HEK293 (cell line): ENCODE results near the gene NPW.

Experiments used
- GLI4 ChIP-seq: fragments of 450-650 bp; formaldehyde crosslinking; IDR thresholded peaks from 2 replicates; pipeline ENCODE4 v1.5.1; 2016; ENCODE audit warnings: missing biosample characterization, missing genetic modification characterization
- KLF10 ChIP-seq: fragments of 450-650 bp; IDR thresholded peaks from 2 replicates; pipeline ENCODE4 v1.5.1; 2018; ENCODE audit warnings: missing biosample characterization, mild to moderate bottlenecking, missing genetic modification characterization
- KLF16 ChIP-seq: fragments of 450-650 bp; formaldehyde crosslinking; IDR thresholded peaks from 2 replicates; pipeline ENCODE4 v1.5.1; 2017; ENCODE audit warnings: missing biosample characterization, missing genetic modification characterization
- KLF7 ChIP-seq: fragments of 450-650 bp; formaldehyde crosslinking; IDR thresholded peaks from 2 replicates; pipeline ENCODE4 v1.5.1; 2016; ENCODE audit warnings: missing biosample characterization, missing genetic modification characterization, borderline replicate concordance
- MYNN ChIP-seq: fragments of 450-650 bp; formaldehyde crosslinking; IDR thresholded peaks from 2 replicates; pipeline ENCODE4 v1.5.1; 2016; ENCODE audit warnings: missing biosample characterization, missing genetic modification characterization, borderline replicate concordance
- OVOL3 ChIP-seq: fragments of 450-650 bp; formaldehyde crosslinking; IDR thresholded peaks from 2 replicates; pipeline ENCODE4 v1.5.1; 2016; ENCODE audit warnings: missing biosample characterization, missing genetic modification characterization
- SP7 ChIP-seq: fragments of 450-650 bp; formaldehyde crosslinking; IDR thresholded peaks from 2 replicates; pipeline ENCODE4 v1.5.1; 2016; ENCODE audit warnings: missing biosample characterization, missing genetic modification characterization
- ZBTB8A ChIP-seq: fragments of 450-650 bp; formaldehyde crosslinking; IDR thresholded peaks from 2 replicates; pipeline ENCODE4 v1.5.1; 2016; ENCODE audit warnings: missing biosample characterization, missing genetic modification characterization
- ZFP37 ChIP-seq: fragments of 450-650 bp; formaldehyde crosslinking; IDR thresholded peaks from 2 replicates; pipeline ENCODE4 v1.5.1; 2016; ENCODE audit warnings: missing biosample characterization, missing genetic modification characterization
- ZFP41 ChIP-seq: fragments of 450-650 bp; formaldehyde crosslinking; IDR thresholded peaks from 2 replicates; pipeline ENCODE4 v1.5.1; 2016; ENCODE audit warnings: missing biosample characterization, missing genetic modification characterization, borderline replicate concordance
- ZNF114 ChIP-seq: fragments of 450-650 bp; formaldehyde crosslinking; IDR thresholded peaks from 2 replicates; pipeline ENCODE4 v1.5.0; 2017; ENCODE audit warnings: missing biosample characterization, missing genetic modification characterization
- ZNF146 ChIP-seq: fragments of 450-650 bp; formaldehyde crosslinking; IDR thresholded peaks from 2 replicates; pipeline ENCODE4 v1.5.1; 2016; ENCODE audit warnings: missing biosample characterization, missing genetic modification characterization
- ZNF23 ChIP-seq: fragments of 450-650 bp; formaldehyde crosslinking; IDR thresholded peaks from 2 replicates; pipeline ENCODE4 v1.5.1; 2016; ENCODE audit warnings: missing biosample characterization, missing genetic modification characterization, borderline replicate concordance
- ZNF274 ChIP-seq, 2 experiments: fragments of 200-500 bp in 1 of 2; fragments of 450-650 bp in 1 of 2; sonication (Bioruptor generic) in 1 of 2; formaldehyde crosslinking in 1 of 2; IDR thresholded peaks; 2 replicates each; pipeline versions ENCODE4 v1.5.1 to v1.6.1; 2014 to 2016; ENCODE audit warnings: borderline replicate concordance in 1 of 2, inconsistent platforms in 1 of 2, low read length in 1 of 2, missing biosample characterization in 1 of 2, missing genetic modification characterization in 1 of 2
- ZNF350 ChIP-seq: fragments of 450-650 bp; formaldehyde crosslinking; IDR thresholded peaks from 2 replicates; pipeline ENCODE4 v1.5.0; 2017; ENCODE audit warnings: missing biosample characterization, mild to moderate bottlenecking, missing genetic modification characterization
- ZNF366 ChIP-seq: fragments of 450-650 bp; formaldehyde crosslinking; conservative IDR thresholded peaks from 2 replicates; pipeline ENCODE4 v1.5.1; 2016; ENCODE audit warnings: missing biosample characterization, missing genetic modification characterization
- ZNF423 ChIP-seq: fragments of 450-650 bp; formaldehyde crosslinking; IDR thresholded peaks from 2 replicates; pipeline ENCODE4 v1.5.1; 2016; ENCODE audit warnings: missing biosample characterization, missing genetic modification characterization
- ZNF48 ChIP-seq: fragments of 450-650 bp; formaldehyde crosslinking; IDR thresholded peaks from 2 replicates; pipeline ENCODE4 v1.5.1; 2016; ENCODE audit warnings: missing biosample characterization, missing genetic modification characterization
- ZNF548 ChIP-seq: fragments of 450-650 bp; formaldehyde crosslinking; IDR thresholded peaks from 2 replicates; pipeline ENCODE4 v1.5.1; 2016; ENCODE audit warnings: missing biosample characterization, missing genetic modification characterization
- ZNF555 ChIP-seq: fragments of 450-650 bp; formaldehyde crosslinking; conservative IDR thresholded peaks from 2 replicates; pipeline ENCODE4 v1.5.1; 2017; ENCODE audit warnings: missing biosample characterization, mild to moderate bottlenecking, missing genetic modification characterization, inconsistent platforms
- ZNF600 ChIP-seq: fragments of 450-650 bp; formaldehyde crosslinking; IDR thresholded peaks from 2 replicates; pipeline ENCODE4 v1.5.1; 2016; ENCODE audit warnings: missing biosample characterization, missing genetic modification characterization
- ZNF621 ChIP-seq: fragments of 450-650 bp; formaldehyde crosslinking; IDR thresholded peaks from 2 replicates; pipeline ENCODE4 v1.5.1; 2017; ENCODE audit warnings: missing biosample characterization, missing genetic modification characterization
- ZNF626 ChIP-seq: fragments of 450-650 bp; sonication (Bioruptor Pico); formaldehyde crosslinking; IDR thresholded peaks from 2 replicates; pipeline ENCODE4 v1.5.1; 2018; ENCODE audit warnings: missing biosample characterization, missing genetic modification characterization, inconsistent platforms
- ZNF660 ChIP-seq: fragments of 450-650 bp; IDR thresholded peaks from 2 replicates; pipeline ENCODE4 v1.5.1; 2018; ENCODE audit warnings: missing biosample characterization, mild to moderate bottlenecking, missing genetic modification characterization
- ZNF791 ChIP-seq: fragments of 450-650 bp; formaldehyde crosslinking; IDR thresholded peaks from 2 replicates; pipeline ENCODE4 v1.5.1; 2016; ENCODE audit warnings: missing biosample characterization, missing genetic modification characterization
- ZNF843 ChIP-seq: fragments of 450-650 bp; formaldehyde crosslinking; IDR thresholded peaks from 2 replicates; pipeline ENCODE4 v1.5.1; 2016; ENCODE audit warnings: missing biosample characterization, missing genetic modification characterization
- ZXDB ChIP-seq: fragments of 450-650 bp; formaldehyde crosslinking; IDR thresholded peaks from 2 replicates; pipeline ENCODE4 v1.5.1; 2016; ENCODE audit warnings: missing biosample characterization, missing genetic modification characterization
- TF ChIP-seq, protein P1 (sequence below): fragments of 450-650 bp; formaldehyde crosslinking; IDR thresholded peaks from 2 replicates; pipeline ENCODE4 v1.5.1; 2017; ENCODE audit warnings: missing biosample characterization, missing genetic modification characterization
- TF ChIP-seq, protein P2 (sequence below): fragments of 450-650 bp; formaldehyde crosslinking; IDR thresholded peaks from 2 replicates; pipeline ENCODE4 v1.5.1; 2017; ENCODE audit warnings: missing biosample characterization, missing genetic modification characterization
- TF ChIP-seq, protein P3 (sequence below): fragments of 450-650 bp; formaldehyde crosslinking; IDR thresholded peaks from 2 replicates; pipeline ENCODE4 v1.5.1; 2016; ENCODE audit warnings: missing biosample characterization, missing genetic modification characterization, borderline replicate concordance

The NPW gene

DNA sequence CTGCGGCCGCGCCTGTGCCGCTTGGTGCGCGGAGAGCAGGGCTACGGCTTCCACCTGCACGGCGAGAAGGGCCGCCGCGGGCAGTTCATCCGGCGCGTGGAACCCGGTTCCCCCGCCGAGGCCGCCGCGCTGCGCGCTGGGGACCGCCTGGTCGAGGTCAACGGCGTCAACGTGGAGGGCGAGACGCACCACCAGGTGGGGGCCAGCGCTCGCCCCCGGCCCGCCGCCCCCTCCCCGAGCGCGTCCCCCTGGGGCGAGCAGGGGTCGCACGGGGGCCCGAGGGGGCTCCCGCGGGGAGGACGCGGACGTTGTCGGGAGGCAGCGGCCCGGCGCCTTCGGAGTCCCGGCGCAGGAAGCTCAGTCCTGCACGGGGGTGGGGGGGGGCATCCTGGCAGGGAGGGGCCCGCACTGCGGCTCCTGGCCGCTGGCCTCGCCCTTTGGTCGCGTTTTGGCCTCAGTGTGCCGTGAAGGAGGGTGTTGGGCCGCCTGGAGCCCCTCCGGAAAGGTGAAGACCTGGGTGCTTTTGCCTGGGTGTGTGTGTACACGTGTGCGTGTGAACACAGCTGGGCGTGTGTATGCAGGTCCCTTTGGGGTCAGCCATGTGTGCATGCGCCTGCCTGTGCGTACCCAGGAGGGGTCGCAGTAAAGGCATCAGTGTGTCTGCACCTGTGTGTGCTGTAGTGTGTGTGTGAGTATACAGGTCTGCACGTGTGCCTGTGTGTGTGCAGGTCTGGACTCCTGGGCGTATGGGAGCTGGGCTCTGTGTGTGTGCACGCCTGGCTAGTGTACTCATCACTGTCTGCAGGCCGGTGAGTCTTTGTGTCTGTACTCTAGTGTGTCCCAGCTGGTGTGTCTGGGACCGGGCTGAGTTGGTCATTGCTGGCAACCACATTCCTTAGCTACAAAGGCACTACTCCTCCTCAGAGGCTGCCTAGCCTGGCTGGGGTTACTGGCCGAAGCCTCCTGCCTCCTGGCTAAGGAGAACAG is 7.7 kb downstream of the NPW start (continued):
- TF ChIP-seq MYNN (tag by site-specific recombination) (no peak), ZNF366 (tag by site-specific recombination) (no peak), GLI4 (tag by site-specific recombination) (no peak), OVOL3 (tag by site-specific recombination) (no peak), ZFP41 (tag by site-specific recombination) (no peak), ZNF274 (IDR thresholded peaks at IDR 0.05; ENCODE audit: low read length) (no peak), ZNF274 (tag by site-specific recombination; IDR thresholded peaks at IDR 0.05; ENCODE audit: borderline replicate concordance) (no peak), KLF7 (tag by site-specific recombination) (0 out of 2 replicates have a peak, but pooled peaks have one; percentile 71), ZNF660 (tag by site-specific recombination) (no peak), ZNF621 (no peak), ZXDB (tag by site-specific recombination) (no peak), ZNF23 (tag by site-specific recombination) (no peak), ZFP37 (tag by site-specific recombination) (no peak; the same call in 1 of the 2 replicates), ZNF555 (tag by site-specific recombination) (no peak), ZNF114 (tag by site-specific recombination) (no peak), SP7 (peak; percentile 54; the same call in 1 of the 2 replicates), ZNF48 (tag by site-specific recombination) (no peak), ZNF600 (peak; percentile 96), ZNF843 (tag by site-specific recombination) (no peak), ZNF350 (tag by site-specific recombination) (no peak), ZNF423 (tag by site-specific recombination) (no peak), ZNF146 (peak; percentile 28; the same call in 1 of the 2 replicates), ZNF791 (no peak), ZNF626 (tag by site-specific recombination) (no peak), ZBTB8A (peak; percentile 27; the same call in 1 of the 2 replicates), ZNF548 (tag by site-specific recombination) (no peak), KLF10 (tag by site-specific recombination) (no peak; the same call in 1 of the 2 replicates), KLF16 (tag by site-specific recombination) (no peak)
- TF ChIP-seq, protein P1, sequence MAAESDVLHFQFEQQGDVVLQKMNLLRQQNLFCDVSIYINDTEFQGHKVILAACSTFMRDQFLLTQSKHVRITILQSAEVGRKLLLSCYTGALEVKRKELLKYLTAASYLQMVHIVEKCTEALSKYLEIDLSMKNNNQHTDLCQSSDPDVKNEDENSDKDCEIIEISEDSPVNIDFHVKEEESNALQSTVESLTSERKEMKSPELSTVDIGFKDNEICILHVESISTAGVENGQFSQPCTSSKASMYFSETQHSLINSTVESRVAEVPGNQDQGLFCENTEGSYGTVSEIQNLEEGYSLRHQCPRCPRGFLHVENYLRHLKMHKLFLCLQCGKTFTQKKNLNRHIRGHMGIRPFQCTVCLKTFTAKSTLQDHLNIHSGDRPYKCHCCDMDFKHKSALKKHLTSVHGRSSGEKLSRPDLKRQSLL (tag by site-specific recombination): no peak
- TF ChIP-seq, protein P2, sequence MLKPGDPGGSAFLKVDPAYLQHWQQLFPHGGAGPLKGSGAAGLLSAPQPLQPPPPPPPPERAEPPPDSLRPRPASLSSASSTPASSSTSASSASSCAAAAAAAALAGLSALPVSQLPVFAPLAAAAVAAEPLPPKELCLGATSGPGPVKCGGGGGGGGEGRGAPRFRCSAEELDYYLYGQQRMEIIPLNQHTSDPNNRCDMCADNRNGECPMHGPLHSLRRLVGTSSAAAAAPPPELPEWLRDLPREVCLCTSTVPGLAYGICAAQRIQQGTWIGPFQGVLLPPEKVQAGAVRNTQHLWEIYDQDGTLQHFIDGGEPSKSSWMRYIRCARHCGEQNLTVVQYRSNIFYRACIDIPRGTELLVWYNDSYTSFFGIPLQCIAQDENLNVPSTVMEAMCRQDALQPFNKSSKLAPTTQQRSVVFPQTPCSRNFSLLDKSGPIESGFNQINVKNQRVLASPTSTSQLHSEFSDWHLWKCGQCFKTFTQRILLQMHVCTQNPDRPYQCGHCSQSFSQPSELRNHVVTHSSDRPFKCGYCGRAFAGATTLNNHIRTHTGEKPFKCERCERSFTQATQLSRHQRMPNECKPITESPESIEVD (tag by site-specific recombination): no peak
- TF ChIP-seq, protein P3, sequence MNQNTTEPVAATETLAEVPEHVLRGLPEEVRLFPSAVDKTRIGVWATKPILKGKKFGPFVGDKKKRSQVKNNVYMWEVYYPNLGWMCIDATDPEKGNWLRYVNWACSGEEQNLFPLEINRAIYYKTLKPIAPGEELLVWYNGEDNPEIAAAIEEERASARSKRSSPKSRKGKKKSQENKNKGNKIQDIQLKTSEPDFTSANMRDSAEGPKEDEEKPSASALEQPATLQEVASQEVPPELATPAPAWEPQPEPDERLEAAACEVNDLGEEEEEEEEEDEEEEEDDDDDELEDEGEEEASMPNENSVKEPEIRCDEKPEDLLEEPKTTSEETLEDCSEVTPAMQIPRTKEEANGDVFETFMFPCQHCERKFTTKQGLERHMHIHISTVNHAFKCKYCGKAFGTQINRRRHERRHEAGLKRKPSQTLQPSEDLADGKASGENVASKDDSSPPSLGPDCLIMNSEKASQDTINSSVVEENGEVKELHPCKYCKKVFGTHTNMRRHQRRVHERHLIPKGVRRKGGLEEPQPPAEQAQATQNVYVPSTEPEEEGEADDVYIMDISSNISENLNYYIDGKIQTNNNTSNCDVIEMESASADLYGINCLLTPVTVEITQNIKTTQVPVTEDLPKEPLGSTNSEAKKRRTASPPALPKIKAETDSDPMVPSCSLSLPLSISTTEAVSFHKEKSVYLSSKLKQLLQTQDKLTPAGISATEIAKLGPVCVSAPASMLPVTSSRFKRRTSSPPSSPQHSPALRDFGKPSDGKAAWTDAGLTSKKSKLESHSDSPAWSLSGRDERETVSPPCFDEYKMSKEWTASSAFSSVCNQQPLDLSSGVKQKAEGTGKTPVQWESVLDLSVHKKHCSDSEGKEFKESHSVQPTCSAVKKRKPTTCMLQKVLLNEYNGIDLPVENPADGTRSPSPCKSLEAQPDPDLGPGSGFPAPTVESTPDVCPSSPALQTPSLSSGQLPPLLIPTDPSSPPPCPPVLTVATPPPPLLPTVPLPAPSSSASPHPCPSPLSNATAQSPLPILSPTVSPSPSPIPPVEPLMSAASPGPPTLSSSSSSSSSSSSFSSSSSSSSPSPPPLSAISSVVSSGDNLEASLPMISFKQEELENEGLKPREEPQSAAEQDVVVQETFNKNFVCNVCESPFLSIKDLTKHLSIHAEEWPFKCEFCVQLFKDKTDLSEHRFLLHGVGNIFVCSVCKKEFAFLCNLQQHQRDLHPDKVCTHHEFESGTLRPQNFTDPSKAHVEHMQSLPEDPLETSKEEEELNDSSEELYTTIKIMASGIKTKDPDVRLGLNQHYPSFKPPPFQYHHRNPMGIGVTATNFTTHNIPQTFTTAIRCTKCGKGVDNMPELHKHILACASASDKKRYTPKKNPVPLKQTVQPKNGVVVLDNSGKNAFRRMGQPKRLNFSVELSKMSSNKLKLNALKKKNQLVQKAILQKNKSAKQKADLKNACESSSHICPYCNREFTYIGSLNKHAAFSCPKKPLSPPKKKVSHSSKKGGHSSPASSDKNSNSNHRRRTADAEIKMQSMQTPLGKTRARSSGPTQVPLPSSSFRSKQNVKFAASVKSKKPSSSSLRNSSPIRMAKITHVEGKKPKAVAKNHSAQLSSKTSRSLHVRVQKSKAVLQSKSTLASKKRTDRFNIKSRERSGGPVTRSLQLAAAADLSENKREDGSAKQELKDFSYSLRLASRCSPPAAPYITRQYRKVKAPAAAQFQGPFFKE (tag by site-specific recombination): peak; percentile 90; the same call in 1 of the 2 replicates
